ENCODE results near the gene RAD51B.

DNA sequence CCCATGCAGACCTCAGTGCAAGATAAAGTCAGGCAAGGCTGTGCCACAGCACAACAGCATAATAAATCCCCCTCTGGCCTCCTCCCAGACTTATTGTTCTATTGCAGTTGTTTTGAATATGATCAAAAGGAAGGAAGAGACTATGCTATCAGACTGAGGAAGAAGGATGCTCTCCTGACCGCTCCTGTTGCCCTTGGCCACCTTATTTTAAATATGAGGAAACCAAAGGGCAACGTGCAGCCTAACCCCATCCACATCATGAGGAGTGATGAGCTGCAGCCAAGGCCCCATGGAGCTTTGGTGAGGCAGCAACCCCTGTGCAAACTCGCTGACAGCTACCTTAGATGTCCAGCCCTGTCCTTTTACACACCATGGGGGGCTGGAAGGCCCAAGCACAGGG lies 681.6 kb downstream of the RAD51B start:
- TF ChIP-seq, protein P1, sequence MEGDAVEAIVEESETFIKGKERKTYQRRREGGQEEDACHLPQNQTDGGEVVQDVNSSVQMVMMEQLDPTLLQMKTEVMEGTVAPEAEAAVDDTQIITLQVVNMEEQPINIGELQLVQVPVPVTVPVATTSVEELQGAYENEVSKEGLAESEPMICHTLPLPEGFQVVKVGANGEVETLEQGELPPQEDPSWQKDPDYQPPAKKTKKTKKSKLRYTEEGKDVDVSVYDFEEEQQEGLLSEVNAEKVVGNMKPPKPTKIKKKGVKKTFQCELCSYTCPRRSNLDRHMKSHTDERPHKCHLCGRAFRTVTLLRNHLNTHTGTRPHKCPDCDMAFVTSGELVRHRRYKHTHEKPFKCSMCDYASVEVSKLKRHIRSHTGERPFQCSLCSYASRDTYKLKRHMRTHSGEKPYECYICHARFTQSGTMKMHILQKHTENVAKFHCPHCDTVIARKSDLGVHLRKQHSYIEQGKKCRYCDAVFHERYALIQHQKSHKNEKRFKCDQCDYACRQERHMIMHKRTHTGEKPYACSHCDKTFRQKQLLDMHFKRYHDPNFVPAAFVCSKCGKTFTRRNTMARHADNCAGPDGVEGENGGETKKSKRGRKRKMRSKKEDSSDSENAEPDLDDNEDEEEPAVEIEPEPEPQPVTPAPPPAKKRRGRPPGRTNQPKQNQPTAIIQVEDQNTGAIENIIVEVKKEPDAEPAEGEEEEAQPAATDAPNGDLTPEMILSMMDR (IDR thresholded peaks at IDR 0.05), result no peak
- TF ChIP-seq POLR2A (IDR thresholded peaks at IDR 0.05), result no peak
